Neural cell (in vitro differentiated cells): ENCODE results near the gene ZNF221. TPM values are rescaled to one million over a fixed set of nuclear protein-coding genes. Genes with fewer than 3 reads are reported as not detected.
A peak's percentile ranks its signal among the peaks of the same experiment; 100 is the strongest.

ENCODE experiments used
- H2AFZ ChIP-seq: fragments of 200-600, 300-800 bp; sonication (generic), shearing (Covaris generic); 2 replicates; pipeline ENCODE4 v1.6.0; 2014; ENCODE audit warnings: low read depth, mild to moderate bottlenecking, antibody characterized with exemption, low read length, moderate library complexity
- H3F3A ChIP-seq: fragments of 200-600 bp; shearing (Covaris generic); 2 replicates; pipeline ENCODE4 v1.6.1; 2016; ENCODE audit warnings: mild to moderate bottlenecking, moderate library complexity, mixed read lengths, antibody characterized with exemption, low read length; ENCODE audit not compliant: insufficient read depth, poor library complexity, severe bottlenecking
- H3K27ac ChIP-seq: fragments of 200-600, 300-800 bp; sonication (generic), shearing (Covaris generic); 2 replicates; pipeline ENCODE4 v1.5.1; 2014; ENCODE audit warnings: mild to moderate bottlenecking, low read length, moderate library complexity
- H3K27me3 ChIP-seq: fragments of 300-800, 200-600 bp; sonication (generic), shearing (Covaris generic); 2 replicates; pipeline ENCODE4 v1.6.0; 2014; ENCODE audit warnings: mild to moderate bottlenecking, low read depth, low read length, moderate library complexity; ENCODE audit not compliant: insufficient read depth
- H3K36me3 ChIP-seq: fragments of 300-800, 200-600 bp; sonication (generic), shearing (Covaris generic); 2 replicates; pipeline ENCODE4 v1.5.1; 2014; ENCODE audit warnings: mild to moderate bottlenecking, antibody characterized with exemption, low read length, moderate library complexity; ENCODE audit not compliant: insufficient read depth
- H3K4me2 ChIP-seq: fragments of 300-800, 200-600 bp; sonication (generic), shearing (Covaris generic); 2 replicates; pipeline ENCODE4 v1.6.0; 2014; ENCODE audit warnings: mild to moderate bottlenecking, low read length
- H3K4me3 ChIP-seq: fragments of 300-800, 200-600 bp; sonication (generic), shearing (Covaris generic); 2 replicates; pipeline ENCODE4 v1.5.1; 2014; ENCODE audit warnings: mild to moderate bottlenecking, low read length, moderate library complexity
- H3K79me2 ChIP-seq: fragments of 200-600 bp; shearing (Covaris generic); replicated peaks from 2 replicates; pipeline ENCODE4 v1.6.0; 2014; ENCODE audit warnings: mild to moderate bottlenecking, low read length, moderate library complexity; ENCODE audit not compliant: insufficient read depth
- H3K9ac ChIP-seq: fragments of 300-800, 200-600 bp; sonication (generic), shearing (Covaris generic); 2 replicates; pipeline ENCODE4 v1.6.1; 2016; ENCODE audit warnings: mild to moderate bottlenecking, low read length, mixed read lengths
- H3K9me2 ChIP-seq: fragments of 200-600 bp; shearing (Covaris generic); 2 replicates; pipeline ENCODE4 v1.6.1; 2016; ENCODE audit warnings: mild to moderate bottlenecking, low read length, mixed read lengths; ENCODE audit not compliant: insufficient read depth
- H3K9me3 ChIP-seq: fragments of 200-600, 300-800 bp; sonication (generic), shearing (Covaris generic); 2 replicates; pipeline ENCODE4 v1.6.1; 2016; ENCODE audit warnings: mild to moderate bottlenecking, mixed run types, low read length, moderate library complexity, mixed read lengths
- H4K20me1 ChIP-seq: fragments of 200-600 bp; shearing (Covaris generic); 2 replicates; pipeline ENCODE4 v1.6.1; 2016; ENCODE audit warnings: mild to moderate bottlenecking, mixed run types; ENCODE audit not compliant: insufficient read depth
- CTCF ChIP-seq: fragments of 450-650 bp; IDR thresholded peaks from 2 replicates; pipeline ENCODE4 v1.5.1; 2014; ENCODE audit warnings: antibody characterized with exemption, mild to moderate bottlenecking, moderate library complexity; ENCODE audit not compliant: poor library complexity, severe bottlenecking
- EP300 ChIP-seq: fragments of 450-650 bp; conservative IDR thresholded peaks from 2 replicates; pipeline ENCODE4 v1.6.1; 2014; ENCODE audit warnings: antibody characterized with exemption, mild to moderate bottlenecking, moderate library complexity; ENCODE audit not compliant: poor library complexity, severe bottlenecking
- EZH2 ChIP-seq: fragments of 200-600, 300-800 bp; shearing (Covaris generic), sonication (generic); IDR thresholded peaks from 2 replicates; pipeline ENCODE4 v1.6.1; 2014; ENCODE audit warnings: antibody characterized with exemption, low read length, borderline replicate concordance, mild to moderate bottlenecking; ENCODE audit not compliant: insufficient read depth, poor library complexity, severe bottlenecking
- MXI1 ChIP-seq: fragments of 450-650 bp; conservative IDR thresholded peaks from 2 replicates; pipeline ENCODE4 v1.6.1; 2014; ENCODE audit warnings: antibody characterized with exemption, mild to moderate bottlenecking; ENCODE audit not compliant: poor library complexity, severe bottlenecking
- POLR2AphosphoS5 ChIP-seq: IDR thresholded peaks from 2 replicates; pipeline ENCODE4 v1.6.1; 2012
- RAD21 ChIP-seq: fragments of 450-650 bp; conservative IDR thresholded peaks from 2 replicates; pipeline ENCODE4 v1.6.1; 2014; ENCODE audit warnings: antibody characterized with exemption, mild to moderate bottlenecking, moderate library complexity
- SMC3 ChIP-seq: fragments of 450-650 bp; conservative IDR thresholded peaks from 2 replicates; pipeline ENCODE4 v1.6.1; 2014; ENCODE audit warnings: antibody characterized with exemption, mild to moderate bottlenecking, moderate library complexity; ENCODE audit not compliant: poor library complexity
- TAF1 ChIP-seq: IDR thresholded peaks from 2 replicates; pipeline ENCODE4 v1.6.1; 2012; ENCODE audit warnings: low read depth
- polyA plus RNA-seq: library from polyadenylated mRNA; depleted of rRNA; stranded (reverse); fragments of >200 nt; gene quantifications from 2 replicates; pipeline ENCODE4 v1.2.3, GENCODE V29; 2014

ZNF221 gene
- polyA plus RNA-seq, 1 donor from 2014 or later, result 7.4 TPM

GRCh38 chr19:43934055-43934984 is 16.7 kb upstream of the ZNF221 start:
- peak overlapping the region; percentile 50 for H3K27ac ChIP-seq
- H3K9me3 ChIP-seq, result no peaks in the 10 kb centered on the region
- no peaks in the 10 kb centered on the region for H3K9me2 ChIP-seq
- H3K36me3 ChIP-seq, result peaks cover under 1% of the 10 kb centered on the region
- no peaks in the 10 kb centered on the region for H3K27me3 ChIP-seq
- no peak for TF ChIP-seq RAD21
- TF ChIP-seq EZH2, result no peak
- TF ChIP-seq POLR2AphosphoS5, result no peak
- no peak for TF ChIP-seq SMC3
- TF ChIP-seq MXI1, result no peak
- TF ChIP-seq TAF1, result no peak
- no peak for TF ChIP-seq EP300
- no peak for TF ChIP-seq CTCF
- H3K79me2 ChIP-seq, result peaks cover 11% of the 10 kb centered on the region
- peak overlapping the region; percentile 88 for H3K4me2 ChIP-seq
- peak overlapping the region; percentile 72 for H3K4me3 ChIP-seq
- H3F3A ChIP-seq, result no peaks in the 10 kb centered on the region
- peak overlapping the region; percentile 65 for H3K9ac ChIP-seq
- peak overlapping the region; percentile 85 for H2AFZ ChIP-seq
- H4K20me1 ChIP-seq, result no peaks in the 10 kb centered on the region

- no peaks in the 10 kb centered on the region for H3F3A ChIP-seq
- TF ChIP-seq CTCF, result no peak
- peak; percentile 18 for TF ChIP-seq SMC3
- TF ChIP-seq POLR2AphosphoS5, result peak; percentile 60
- TF ChIP-seq MXI1, result peak; percentile 74
- TF ChIP-seq EP300, result peak; percentile 24
- TF ChIP-seq RAD21, result peak; percentile 30
- TF ChIP-seq EZH2, result no peak
- no peak for TF ChIP-seq TAF1
- H3K9me2 ChIP-seq, result no peaks in the 10 kb centered on the region
- H3K4me3 ChIP-seq, result peak within 1 kb of the TSS; percentile 72
- peak within 1 kb of the TSS; percentile 85 for H2AFZ ChIP-seq
- peak within 1 kb of the TSS; percentile 88 for H3K4me2 ChIP-seq
- no peaks in the 10 kb centered on the region for H3K36me3 ChIP-seq
- H3K27ac ChIP-seq, result peak within 1 kb of the TSS; percentile 54
- peaks cover 11% of the 10 kb centered on the region for H3K79me2 ChIP-seq
- H4K20me1 ChIP-seq, result no peaks in the 10 kb centered on the region
- H3K9ac ChIP-seq, result peak within 1 kb of the TSS; percentile 65
- no peaks in the 10 kb centered on the region for H3K27me3 ChIP-seq
- no peaks in the 10 kb centered on the region for H3K9me3 ChIP-seq
These were observed 15.9 kb upstream of the ZNF221 start, which contains the start of gene ZNF45 for GRCh38 chr19:43934985-43935708. Gene ZNF45, minus strand, starts transcription at chr19:43935282. Its CDS starts 13,097 bp downstream, at chr19:43922185.
